HG02943 (cell line): ENCODE data around the gene CMTM3.
"Not testable (repeated sequence)": the region's sequence is repeated elsewhere in the genome, so short reads cannot be mapped to it uniquely, and the experiment has no call there.

Experiments
- ATAC-seq: cut with Tn5 transposase; IDR thresholded peaks from one replicate; pipeline ENCODE4 v1.9.1; 2021; ENCODE audit warnings: mild to moderate bottlenecking, low read depth, moderate library complexity; ENCODE audit not compliant: unreplicated experiment

The CMTM3 gene

DNA sequence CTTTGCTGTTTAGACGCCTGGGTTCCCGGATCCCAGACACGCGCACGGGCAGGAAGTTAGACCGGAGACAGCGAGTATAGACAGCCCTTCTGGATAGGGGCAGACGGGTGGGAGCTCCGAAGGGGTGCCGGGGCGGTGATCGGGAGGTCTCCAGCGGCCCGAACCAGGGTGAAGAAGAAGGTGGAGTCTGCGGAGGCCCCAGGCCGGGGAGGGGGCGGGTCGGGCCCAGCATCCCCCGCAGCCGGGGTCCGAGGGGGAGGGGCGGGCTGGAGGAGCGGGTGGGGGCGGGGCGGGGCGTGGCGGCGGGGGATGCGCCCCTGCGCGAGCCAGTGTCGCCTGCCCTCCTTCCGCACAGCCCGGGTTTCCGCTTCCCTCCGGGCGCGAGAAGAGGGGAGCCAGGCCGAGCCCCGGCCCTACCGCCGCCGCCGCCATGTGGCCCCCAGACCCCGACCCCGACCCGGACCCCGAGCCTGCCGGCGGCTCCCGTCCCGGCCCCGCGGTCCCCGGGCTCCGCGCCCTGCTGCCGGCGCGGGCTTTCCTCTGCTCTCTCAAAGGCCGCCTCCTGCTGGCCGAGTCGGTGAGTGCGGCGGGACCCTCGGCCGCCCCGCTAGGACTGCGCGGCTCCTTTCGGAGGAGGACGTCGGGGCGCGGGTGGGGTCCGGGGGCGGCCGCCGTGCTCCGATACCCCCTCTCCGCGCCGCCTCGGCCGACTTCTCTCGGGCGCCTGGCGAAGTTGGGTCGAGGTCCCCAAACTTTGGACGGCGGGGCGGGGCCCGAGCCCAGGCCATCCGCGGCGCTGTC lies at the start of gene CMTM3:
Gene CMTM3, plus strand, starts transcription at position 329 of the 801 bp plus-strand sequence. Its CDS starts 102 bp downstream, at position 431.
- ATAC-seq, result no peak

DNA sequence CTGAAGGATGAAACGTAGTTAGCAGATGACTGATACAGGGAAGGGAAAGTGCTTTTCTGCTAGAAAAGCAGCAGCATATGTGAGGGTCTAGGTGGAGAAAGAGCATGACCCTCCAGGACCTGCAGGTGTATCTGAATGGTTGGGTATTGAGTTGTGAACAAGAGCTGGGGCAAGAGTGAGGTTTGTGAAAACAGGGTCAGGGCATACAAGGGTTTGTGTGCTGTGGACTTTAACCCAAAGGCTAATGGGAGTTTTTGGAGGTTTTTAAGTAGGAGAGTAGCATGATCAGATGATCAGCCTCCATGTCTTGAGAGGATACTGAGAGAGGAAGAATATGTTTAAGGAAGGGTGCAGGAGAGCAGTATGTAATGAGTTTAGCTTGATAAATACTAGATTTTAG lies 44.4 kb upstream of the CMTM3 start:
- ATAC-seq, result no peak

GRCh38 chr16:66561381-66562080 lies 43.0 kb upstream of the CMTM3 start:
- ATAC-seq, result no peak

DNA sequence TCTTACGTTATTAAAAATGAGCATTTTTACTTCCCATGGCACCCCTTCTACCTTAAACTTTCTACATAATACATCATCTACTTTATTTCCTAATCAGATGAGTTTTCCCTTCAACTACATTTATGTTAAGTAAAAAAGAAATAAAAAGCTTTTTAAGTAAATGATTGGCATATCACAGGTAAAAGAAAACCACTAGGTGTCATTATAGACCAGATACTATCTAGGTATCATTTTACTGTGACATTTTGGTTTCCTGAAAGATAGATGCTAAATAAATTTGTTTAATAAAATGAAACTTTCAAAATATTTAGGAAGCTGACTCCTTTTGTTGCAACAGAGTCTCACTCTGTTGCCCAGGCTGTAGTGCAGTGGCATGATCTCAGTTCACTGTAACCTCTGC lies 42.1 kb upstream of the CMTM3 start:
- no peak for ATAC-seq

- ATAC-seq, result no peak
These were observed 41.5 kb upstream of the CMTM3 start for GRCh38 chr16:66562986-66563385.

DNA sequence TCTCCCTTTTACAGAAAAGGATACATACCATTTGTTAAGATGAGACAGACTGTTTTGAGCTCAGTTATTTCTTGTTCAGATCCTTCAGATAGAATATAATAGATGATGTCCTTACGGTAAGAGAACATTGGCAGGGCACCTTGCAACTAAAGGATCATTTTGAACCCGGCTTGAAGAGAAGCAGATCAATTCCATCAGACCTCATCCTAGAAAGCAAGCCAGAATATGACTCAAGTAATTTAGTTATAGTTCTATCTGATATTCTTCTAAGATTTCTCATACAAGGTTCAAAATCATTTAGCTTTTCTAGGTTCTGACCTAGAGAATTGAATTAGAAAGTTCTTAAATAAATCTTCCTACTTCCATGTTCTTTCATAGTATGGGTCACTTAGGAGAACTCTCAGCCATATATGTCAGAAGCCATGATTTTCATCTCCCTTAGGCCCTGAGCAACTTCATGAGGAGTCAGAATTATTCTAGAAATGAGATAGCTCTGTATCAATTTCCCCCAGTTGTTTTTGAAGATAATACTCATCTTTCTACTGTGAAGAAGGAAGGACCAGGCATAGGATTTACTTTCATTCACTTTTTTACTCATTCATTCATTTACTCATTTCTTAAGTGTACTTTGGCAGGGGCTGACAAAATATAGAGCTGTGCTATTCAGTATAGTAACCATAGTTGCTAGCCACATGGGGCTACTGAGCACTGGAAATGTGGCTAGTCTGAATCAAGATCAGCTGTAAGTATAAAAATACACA lies 40.8 kb upstream of the CMTM3 start:
- no peak for ATAC-seq

DNA sequence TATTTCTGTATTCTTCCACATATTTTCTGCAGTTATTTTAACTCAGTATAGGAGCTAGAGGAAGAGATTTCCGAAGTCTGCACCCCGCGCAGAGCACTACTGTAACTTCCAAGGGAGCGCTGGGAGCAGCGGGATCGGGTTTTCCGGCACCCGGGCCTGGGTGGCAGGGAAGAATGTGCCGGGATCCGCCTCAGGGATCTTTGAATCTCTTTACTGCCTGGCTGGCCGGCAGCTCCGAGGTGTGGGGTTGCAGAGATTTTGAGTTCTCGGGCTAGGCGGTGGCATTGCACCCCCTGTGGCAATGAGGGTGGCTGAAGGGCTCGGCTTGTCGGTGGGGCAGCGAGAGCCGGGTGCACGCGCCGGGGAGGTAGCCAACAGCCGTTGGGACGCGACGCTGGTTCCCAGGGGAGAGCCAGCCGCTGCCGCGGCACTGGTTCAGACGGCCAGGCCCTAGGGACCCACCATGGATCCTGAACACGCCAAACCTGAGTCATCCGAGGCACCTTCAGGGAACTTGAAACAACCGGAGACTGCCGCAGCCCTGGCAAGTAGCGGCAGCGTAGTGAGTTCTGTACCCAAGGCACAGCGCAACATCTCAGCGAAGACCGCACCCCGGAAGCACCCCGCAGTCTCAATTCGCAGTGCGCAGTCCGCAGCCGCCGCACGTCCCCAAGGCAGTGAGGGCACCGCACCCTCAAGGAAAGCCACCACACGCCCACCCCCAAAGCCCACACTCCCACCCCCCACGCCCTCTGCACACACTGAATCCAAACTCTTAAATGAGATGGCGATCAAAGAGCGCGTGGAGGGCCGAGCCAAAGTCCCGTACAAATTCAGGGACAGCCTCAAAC lies 38.2 kb upstream of the CMTM3 start, which contains the start of gene CMTM1:
Gene CMTM1, plus strand, starts transcription at position 389 of the 851 bp plus-strand sequence. Its CDS starts 75 bp downstream, at position 464.
- no peak for ATAC-seq

GRCh38 chr16:66567270-66567669 lies 37.2 kb upstream of the CMTM3 start:
- not testable (repeated sequence) for ATAC-seq

GRCh38 chr16:66568355-66568754 lies 36.1 kb upstream of the CMTM3 start:
- no peak for ATAC-seq

DNA sequence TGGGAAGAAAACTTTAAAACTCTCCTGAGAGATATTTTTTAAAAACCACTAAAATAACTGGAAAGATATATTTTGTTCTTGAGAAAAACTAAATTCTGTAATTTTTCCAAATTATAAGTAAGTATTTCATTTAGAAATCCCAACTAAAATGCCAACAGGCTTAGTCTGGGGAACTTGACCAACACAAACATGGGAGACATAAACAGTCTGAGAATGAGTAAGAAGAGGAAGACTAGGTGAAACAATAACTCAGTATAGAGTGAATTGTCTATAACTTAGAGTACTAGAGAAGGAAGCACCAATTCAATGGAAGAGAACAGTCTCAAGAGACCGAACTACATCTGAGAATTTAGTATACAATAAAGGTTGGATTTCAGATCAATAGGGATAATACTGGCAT lies 35.4 kb upstream of the CMTM3 start:
- ATAC-seq, result no peak

DNA sequence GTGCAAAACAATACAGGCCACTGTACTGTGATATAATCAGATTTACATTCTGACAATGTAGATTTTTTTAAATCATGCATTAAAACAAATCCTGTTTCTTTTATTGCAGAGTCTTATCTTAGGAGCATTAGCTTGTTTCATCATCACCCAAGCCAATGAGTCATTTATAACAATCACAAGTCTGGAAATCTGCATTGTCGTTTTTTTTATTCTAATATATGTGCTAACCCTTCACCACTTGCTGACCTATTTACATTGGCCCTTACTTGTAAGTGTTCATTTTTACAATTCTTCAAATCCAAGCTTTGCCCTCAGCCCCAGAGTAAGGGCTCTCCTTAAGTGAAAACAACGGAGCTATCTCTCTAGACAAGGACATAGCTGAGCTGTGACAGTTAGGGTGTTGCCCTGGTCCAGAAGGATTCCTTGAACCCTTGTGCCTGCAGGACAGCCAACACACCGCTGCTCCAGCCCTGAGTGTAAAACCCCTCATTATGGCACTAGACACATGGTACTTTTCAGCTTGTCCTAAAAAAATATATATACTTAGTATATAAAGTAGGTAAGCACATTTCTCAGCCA lies 34.6 kb upstream of the CMTM3 start:
- ATAC-seq, result no peak

- no peak for ATAC-seq
These were observed 32.1 kb upstream of the CMTM3 start for GRCh38 chr16:66572356-66572755.

- ATAC-seq, result no peak
These were observed 30.4 kb upstream of the CMTM3 start for GRCh38 chr16:66574081-66574480.

DNA sequence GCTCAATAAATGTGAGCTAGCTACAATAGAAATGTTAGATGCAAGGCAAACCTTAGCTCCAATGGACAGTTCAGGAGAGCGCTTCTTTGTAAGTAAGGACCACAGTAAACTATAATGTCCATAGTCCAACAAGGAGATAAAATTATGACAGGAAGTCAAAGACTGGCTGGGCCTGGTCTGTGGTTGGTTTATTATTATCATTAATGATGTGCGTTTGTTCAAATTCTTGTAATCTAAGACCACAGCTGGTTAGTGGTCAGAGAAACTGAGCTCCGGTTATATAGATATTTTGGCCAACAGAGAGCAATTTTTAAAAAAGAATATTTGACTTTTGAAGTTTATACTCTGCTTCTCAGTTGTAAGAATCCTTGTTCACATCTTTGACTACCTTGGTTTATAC lies 30.0 kb upstream of the CMTM3 start:
- no peak for ATAC-seq

GRCh38 chr16:66575060-66575459 lies 29.4 kb upstream of the CMTM3 start:
- no peak for ATAC-seq

- no peak for ATAC-seq
These were observed 28.2 kb upstream of the CMTM3 start for GRCh38 chr16:66576296-66576695.

DNA sequence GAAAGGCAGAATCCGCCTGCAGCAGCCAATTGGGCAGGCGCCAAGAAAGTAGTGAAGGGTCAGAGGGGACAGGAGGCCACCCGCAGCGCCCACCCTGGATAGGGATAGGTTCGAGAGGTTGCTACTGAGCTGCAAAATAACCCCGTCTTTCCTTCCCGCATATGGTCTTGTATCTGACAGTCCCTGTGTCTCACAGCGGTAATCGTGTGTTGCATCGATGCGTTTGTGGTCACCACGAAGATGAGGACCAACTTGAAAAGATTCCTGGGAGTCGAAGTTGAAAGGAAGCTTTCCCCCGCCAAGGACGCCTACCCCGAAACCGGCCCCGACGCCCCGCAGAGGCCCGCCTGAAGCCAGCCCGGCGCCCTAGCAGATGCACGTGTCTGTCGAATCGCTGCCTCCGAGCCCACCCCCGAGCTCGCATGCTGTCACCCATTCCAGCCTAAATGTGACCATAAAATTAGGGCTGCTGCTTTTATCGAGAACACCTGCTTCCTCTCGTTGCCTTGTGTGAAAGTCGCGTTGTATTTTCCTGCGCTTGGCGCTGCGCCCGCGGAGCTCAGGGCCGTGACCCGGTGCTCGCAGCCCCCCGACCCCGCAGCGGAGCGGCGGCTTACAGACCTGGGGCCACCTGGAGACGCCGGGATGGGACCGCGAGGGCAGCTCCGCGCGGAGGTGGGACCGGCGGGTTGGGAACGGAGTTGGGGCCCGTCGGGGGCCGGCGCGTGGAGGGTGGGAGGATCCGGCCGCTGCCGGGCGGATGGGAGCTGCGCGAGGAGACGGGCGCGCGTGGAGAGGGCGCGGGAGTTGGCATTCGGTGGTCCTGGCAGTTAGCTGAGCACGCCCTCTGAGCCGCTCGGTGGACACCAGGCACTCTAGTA lies 25.6 kb upstream of the CMTM3 start, which contains the start of gene CMTM2:
Gene CMTM2, plus strand, starts transcription at position 813 of the 881 bp plus-strand sequence. CDS start 145 bp downstream, outside the sequence.
- ATAC-seq, result no peak

GRCh38 chr16:66580605-66581209 lies 23.8 kb upstream of the CMTM3 start:
- no peak for ATAC-seq
